Body of pancreas (tissue), 4 donors: ENCODE results near the gene CAMKMT. TPM values are rescaled to one million over a fixed set of nuclear protein-coding genes. Genes with fewer than 3 reads are reported as not detected.

ENCODE experiments used
- ATAC-seq: fragments of 150-250 bp; one replicate; pipeline ENCODE4 v1.9.1; 2016
- DNase-seq, 4 donors: peaks; one replicate each; pipeline ENCODE4 v3.0.0-alpha.2; 2019
- H3K27ac ChIP-seq, 4 donors: fragments of 200-600 bp; sonication (generic); 1 replicate in 3 of 4; 2 replicates in 1 of 4; pipeline versions ENCODE4 v1.5.1 to v1.6.1; 2016 to 2019; ENCODE audit warnings: mild to moderate bottlenecking in 1 of 4, mixed read lengths in 1 of 4, moderate library complexity in 1 of 4
- H3K27me3 ChIP-seq, 2 donors: fragments of 200-600 bp; sonication (generic); one replicate each; pipeline ENCODE4 v1.6.0; 2016; ENCODE audit warnings: mild to moderate bottlenecking in 1 of 2
- H3K36me3 ChIP-seq, 2 donors: fragments of 200-600 bp; sonication (generic); replicated peaks in 1 of 2; 2 replicates each; pipeline ENCODE4 v1.5.1; 2016; ENCODE audit warnings: low read depth in 2 of 2; ENCODE audit not compliant: insufficient read depth in 1 of 2
- H3K4me1 ChIP-seq: fragments of 200-600 bp; sonication (generic); one replicate; pipeline ENCODE4 v1.6.0; 2016
- H3K4me3 ChIP-seq, 2 donors: fragments of 200-600 bp; sonication (generic); 1 replicate in 1 of 2; 2 replicates in 1 of 2; pipeline ENCODE4 v1.5.1; 2016 to 2019
- H3K9me3 ChIP-seq, 3 donors: fragments of 200-600 bp; sonication (generic); 1 replicate in 2 of 3; 2 replicates in 1 of 3; pipeline ENCODE4 v1.5.1; 2016
- POLR2A ChIP-seq, 3 donors: fragments of 450-650 bp; IDR thresholded peaks; one replicate each; pipeline ENCODE4 v1.6.1; 2016; ENCODE audit warnings: antibody characterized with exemption in 3 of 3, mild to moderate bottlenecking in 2 of 3
- WGBS, 2 donors: methylation state at CpG; one replicate each; pipeline ENCODE4 v1.1.5; 2017; 5-methylcytosine and 5-hydroxymethylcytosine counted together
- intact Hi-C: fragments of 100-400 bp; cut with DNase I; formaldehyde crosslinking; loops from one replicate; pipeline ENCODE4 v1.15.1; 2023
- total RNA-seq, 2 donors: library from RNA; depleted of rRNA; stranded (reverse); fragments of >200 nt; gene quantifications; one replicate each; pipeline ENCODE4 v1.1.0, GENCODE V29; 2016
- TF ChIP-seq, protein P1 (sequence below), 7 experiments: fragments of 450-650 bp in 4 of 7; fragments of 200-600 bp in 3 of 7; sonication (generic) in 3 of 7; IDR thresholded peaks; one replicate each; pipeline ENCODE4 v1.5.1; 2016 to 2019; ENCODE audit warnings: antibody characterized with exemption in 7 of 7

Gene CAMKMT
- total RNA-seq, 2 donors from 2014 or later, result 18.4 to 23.4 TPM

DNA sequence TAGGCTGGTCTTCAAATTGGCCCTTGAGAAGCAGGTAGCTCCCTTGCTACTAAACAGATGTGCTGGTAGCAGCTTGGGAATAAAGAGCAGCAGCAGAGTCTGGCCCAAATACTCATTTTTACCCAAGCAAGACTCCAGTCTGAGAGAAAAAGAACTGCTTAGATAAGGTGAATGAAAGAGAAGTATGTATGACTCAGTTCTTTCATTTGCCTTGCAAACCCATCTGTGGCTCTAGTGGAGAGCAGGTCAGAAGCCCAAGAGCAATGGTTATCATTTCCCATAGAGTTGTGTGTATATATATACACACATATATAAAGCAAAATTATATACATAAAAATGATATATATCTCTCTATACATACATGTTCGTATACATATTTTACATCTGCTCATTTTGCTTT lies 80.3 kb downstream of the CAMKMT start:
- H3K36me3 ChIP-seq, result no peaks in the 10 kb centered on the region
- no peak for ATAC-seq
- no peak overlapping the region for H3K27ac ChIP-seq
- peaks cover 4% of the 10 kb centered on the region for H3K4me1 ChIP-seq
- H3K27me3 ChIP-seq, result no peaks in the 10 kb centered on the region
- intact Hi-C loops, result no loop called here
- H3K4me3 ChIP-seq, result no peak overlapping the region
- no peak for TF ChIP-seq POLR2A (IDR thresholded peaks at IDR 0.05)
- TF ChIP-seq, protein P1, sequence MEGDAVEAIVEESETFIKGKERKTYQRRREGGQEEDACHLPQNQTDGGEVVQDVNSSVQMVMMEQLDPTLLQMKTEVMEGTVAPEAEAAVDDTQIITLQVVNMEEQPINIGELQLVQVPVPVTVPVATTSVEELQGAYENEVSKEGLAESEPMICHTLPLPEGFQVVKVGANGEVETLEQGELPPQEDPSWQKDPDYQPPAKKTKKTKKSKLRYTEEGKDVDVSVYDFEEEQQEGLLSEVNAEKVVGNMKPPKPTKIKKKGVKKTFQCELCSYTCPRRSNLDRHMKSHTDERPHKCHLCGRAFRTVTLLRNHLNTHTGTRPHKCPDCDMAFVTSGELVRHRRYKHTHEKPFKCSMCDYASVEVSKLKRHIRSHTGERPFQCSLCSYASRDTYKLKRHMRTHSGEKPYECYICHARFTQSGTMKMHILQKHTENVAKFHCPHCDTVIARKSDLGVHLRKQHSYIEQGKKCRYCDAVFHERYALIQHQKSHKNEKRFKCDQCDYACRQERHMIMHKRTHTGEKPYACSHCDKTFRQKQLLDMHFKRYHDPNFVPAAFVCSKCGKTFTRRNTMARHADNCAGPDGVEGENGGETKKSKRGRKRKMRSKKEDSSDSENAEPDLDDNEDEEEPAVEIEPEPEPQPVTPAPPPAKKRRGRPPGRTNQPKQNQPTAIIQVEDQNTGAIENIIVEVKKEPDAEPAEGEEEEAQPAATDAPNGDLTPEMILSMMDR (IDR thresholded peaks at IDR 0.05), result no peak
- WGBS, 2 donors, result 91 to 95% methylated on average over 1 of the region's 1 CpG
- DNase-seq, result no peak
- no peaks in the 10 kb centered on the region for H3K9me3 ChIP-seq

DNA sequence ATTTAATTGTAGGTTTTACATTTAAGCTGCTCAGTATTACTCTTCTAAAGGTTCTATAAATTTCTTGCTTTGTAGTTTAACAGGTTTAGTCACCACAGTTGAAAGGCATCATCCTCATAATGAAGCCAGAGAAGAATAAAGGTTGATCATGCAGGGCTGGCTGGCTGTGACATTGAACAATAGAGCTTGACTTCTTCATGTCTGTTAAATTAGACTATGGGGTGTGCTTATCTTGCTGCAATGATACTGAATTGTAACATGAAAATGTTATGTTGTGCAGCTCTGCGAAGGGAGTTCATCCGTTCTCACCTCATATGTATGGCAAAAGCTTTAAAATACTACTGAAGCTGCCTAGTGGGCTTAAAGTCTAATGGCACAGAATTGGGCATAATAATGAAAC lies 81.8 kb downstream of the CAMKMT start:
- WGBS, 2 donors, result 97 to 99% methylated on average over 2 of the region's 2 CpGs
- ATAC-seq (no peak), DNase-seq (no peak)
- no peaks in the 10 kb centered on the region for H3K36me3 ChIP-seq
- intact Hi-C loops, result no loop called here
- H3K27ac ChIP-seq, result no peak overlapping the region
- H3K4me1 ChIP-seq, result peaks cover 13% of the 10 kb centered on the region
- TF ChIP-seq, protein P1 (IDR thresholded peaks at IDR 0.05), result no peak
- no peak overlapping the region for H3K4me3 ChIP-seq
- no peaks in the 10 kb centered on the region for H3K9me3 ChIP-seq
- no peaks in the 10 kb centered on the region for H3K27me3 ChIP-seq

DNA sequence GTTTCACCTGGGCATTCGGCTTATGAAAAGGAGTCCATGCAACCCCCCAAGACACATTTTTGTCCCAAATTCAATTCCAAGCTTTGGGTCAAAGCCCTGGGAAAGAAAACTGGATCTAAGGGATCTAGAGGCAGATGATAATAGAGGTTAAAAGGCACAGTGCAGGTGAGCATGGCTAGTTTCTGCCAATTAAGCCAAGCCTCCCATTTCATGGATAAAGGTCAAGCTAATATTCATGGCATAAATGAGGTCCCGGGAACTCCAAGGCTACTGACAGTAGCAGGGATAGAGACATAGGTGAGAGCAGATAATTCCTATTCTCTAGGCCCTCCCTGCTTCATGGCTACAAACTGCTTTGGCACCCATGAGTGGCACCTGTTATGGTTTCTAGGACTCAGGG lies 83.1 kb downstream of the CAMKMT start:
- no peak overlapping the region for H3K4me3 ChIP-seq
- no peak for DNase-seq
- H3K27ac ChIP-seq, result no peak overlapping the region
- no peaks in the 10 kb centered on the region for H3K9me3 ChIP-seq
- 95 to 100% methylated on average over 2 of the region's 2 CpGs for WGBS, 2 donors
- H3K4me1 ChIP-seq, result peaks cover 27% of the 10 kb centered on the region
- TF ChIP-seq, protein P1 (IDR thresholded peaks at IDR 0.05), result no peak
- no peak for TF ChIP-seq POLR2A (IDR thresholded peaks at IDR 0.05)
- intact Hi-C loops, result no loop called here
- no peak for ATAC-seq
- H3K27me3 ChIP-seq, result no peaks in the 10 kb centered on the region
- no peaks in the 10 kb centered on the region for H3K36me3 ChIP-seq

DNA sequence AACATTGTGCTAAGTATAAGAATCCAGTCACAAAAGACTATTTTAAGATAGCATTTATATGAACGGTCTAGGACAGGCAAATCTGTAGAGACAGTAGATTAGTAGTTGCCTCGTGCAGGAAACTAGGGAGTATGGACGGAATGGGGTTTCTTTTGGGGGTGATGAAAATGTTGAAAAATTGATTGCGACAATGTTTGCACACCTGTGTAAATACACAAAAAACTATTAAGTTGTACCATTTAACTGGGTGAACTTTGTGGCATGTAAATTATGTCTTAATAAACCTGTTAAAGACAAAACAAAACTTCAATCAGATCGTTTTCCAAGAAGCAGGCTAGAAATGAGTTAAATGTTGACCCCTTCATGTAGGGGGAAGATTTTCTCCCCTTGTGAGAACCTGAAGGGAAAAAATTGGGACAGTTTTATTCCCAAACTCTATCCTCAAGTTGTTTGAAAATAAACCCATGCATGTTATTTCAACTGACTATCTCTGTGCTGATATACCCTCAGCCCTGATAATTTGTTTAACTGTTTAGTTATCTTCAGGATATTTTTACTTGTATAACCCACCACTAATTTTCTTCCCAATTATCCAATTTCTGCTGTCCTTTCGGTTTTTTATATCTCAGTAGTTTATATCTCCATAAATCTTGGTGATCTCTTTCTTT lies 87.2 kb downstream of the CAMKMT start:
- ATAC-seq, result peak; percentile 71
- intact Hi-C loops, result no loop called here

More for the DNA sequence above, 87.2 kb downstream of the CAMKMT start:
- no peak for DNase-seq
- TF ChIP-seq POLR2A (IDR thresholded peaks at IDR 0.05), result no peak
- TF ChIP-seq, protein P1 (IDR thresholded peaks at IDR 0.05), result no peak
- no peaks in the 10 kb centered on the region for H3K36me3 ChIP-seq
- H3K9me3 ChIP-seq, result no peaks in the 10 kb centered on the region
- peaks cover 35% of the 10 kb centered on the region for H3K4me1 ChIP-seq
- peak overlapping the region in 2 of 4 donors; percentile 7 to 28 for H3K27ac ChIP-seq
- no peak overlapping the region for H3K4me3 ChIP-seq
- WGBS, 2 donors, result 30 to 33% methylated on average over 6 of the region's 6 CpGs
- no peaks in the 10 kb centered on the region for H3K27me3 ChIP-seq
